ENCODE data around the gene FOSB. TPM values are rescaled to one million over a fixed set of nuclear protein-coding genes. Genes with fewer than 3 reads are reported as not detected.

The FOSB gene
- total RNA-seq, 1 experiment from 2014 or later, result 2.3 TPM

DNA sequence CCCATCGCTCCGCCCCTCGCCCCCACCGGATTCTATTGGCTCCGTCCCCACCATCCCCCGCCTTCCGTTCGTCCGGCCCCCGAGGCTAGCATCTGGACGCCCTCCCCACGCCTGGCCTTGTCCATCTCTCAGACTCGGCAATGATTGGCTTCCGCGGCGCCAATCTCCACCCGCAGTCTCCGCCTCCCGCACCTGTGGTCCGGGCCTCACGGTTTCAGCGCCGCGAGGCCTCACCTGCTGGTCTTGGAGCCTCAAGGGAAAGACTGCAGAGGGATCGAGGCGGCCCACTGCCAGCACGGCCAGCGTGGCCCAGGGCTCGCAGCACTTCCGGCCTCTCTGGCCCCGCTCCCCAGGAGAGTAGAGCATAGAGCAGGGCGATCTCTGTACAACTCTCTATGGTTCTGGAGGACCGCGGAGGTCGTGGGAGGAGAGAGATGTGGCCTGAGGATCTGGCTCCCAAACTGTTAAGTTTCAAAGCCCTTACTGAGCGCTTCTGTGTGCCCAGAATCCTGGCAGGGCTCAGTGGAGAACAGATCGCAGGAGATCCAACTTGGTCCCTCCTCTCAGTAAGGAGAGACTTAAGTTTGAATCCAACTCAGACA lies 44.1 kb upstream of the FOSB start, which contains the start of gene ERCC1 (continued):
- TF ChIP-seq, protein P1, sequence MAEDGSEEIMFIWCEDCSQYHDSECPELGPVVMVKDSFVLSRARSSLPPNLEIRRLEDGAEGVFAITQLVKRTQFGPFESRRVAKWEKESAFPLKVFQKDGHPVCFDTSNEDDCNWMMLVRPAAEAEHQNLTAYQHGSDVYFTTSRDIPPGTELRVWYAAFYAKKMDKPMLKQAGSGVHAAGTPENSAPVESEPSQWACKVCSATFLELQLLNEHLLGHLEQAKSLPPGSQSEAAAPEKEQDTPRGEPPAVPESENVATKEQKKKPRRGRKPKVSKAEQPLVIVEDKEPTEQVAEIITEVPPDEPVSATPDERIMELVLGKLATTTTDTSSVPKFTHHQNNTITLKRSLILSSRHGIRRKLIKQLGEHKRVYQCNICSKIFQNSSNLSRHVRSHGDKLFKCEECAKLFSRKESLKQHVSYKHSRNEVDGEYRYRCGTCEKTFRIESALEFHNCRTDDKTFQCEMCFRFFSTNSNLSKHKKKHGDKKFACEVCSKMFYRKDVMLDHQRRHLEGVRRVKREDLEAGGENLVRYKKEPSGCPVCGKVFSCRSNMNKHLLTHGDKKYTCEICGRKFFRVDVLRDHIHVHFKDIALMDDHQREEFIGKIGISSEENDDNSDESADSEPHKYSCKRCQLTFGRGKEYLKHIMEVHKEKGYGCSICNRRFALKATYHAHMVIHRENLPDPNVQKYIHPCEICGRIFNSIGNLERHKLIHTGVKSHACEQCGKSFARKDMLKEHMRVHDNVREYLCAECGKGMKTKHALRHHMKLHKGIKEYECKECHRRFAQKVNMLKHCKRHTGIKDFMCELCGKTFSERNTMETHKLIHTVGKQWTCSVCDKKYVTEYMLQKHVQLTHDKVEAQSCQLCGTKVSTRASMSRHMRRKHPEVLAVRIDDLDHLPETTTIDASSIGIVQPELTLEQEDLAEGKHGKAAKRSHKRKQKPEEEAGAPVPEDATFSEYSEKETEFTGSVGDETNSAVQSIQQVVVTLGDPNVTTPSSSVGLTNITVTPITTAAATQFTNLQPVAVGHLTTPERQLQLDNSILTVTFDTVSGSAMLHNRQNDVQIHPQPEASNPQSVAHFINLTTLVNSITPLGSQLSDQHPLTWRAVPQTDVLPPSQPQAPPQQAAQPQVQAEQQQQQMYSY (CRISPR knock-in tag; IDR thresholded peaks at IDR 0.05), result no peak
- no peak for TF ChIP-seq KAT7 (CRISPR knock-in tag; IDR thresholded peaks at IDR 0.05; ENCODE audit: borderline replicate concordance)
- TF ChIP-seq ZNF232 (CRISPR knock-in tag; IDR thresholded peaks at IDR 0.05), result no peak
- TF ChIP-seq, protein P2, sequence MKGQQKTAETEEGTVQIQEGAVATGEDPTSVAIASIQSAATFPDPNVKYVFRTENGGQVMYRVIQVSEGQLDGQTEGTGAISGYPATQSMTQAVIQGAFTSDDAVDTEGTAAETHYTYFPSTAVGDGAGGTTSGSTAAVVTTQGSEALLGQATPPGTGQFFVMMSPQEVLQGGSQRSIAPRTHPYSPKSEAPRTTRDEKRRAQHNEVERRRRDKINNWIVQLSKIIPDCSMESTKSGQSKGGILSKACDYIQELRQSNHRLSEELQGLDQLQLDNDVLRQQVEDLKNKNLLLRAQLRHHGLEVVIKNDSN (CRISPR knock-in tag; IDR thresholded peaks at IDR 0.05), result peak; percentile 41; the same call in 1 of the 2 replicates
- TF ChIP-seq, protein P3, sequence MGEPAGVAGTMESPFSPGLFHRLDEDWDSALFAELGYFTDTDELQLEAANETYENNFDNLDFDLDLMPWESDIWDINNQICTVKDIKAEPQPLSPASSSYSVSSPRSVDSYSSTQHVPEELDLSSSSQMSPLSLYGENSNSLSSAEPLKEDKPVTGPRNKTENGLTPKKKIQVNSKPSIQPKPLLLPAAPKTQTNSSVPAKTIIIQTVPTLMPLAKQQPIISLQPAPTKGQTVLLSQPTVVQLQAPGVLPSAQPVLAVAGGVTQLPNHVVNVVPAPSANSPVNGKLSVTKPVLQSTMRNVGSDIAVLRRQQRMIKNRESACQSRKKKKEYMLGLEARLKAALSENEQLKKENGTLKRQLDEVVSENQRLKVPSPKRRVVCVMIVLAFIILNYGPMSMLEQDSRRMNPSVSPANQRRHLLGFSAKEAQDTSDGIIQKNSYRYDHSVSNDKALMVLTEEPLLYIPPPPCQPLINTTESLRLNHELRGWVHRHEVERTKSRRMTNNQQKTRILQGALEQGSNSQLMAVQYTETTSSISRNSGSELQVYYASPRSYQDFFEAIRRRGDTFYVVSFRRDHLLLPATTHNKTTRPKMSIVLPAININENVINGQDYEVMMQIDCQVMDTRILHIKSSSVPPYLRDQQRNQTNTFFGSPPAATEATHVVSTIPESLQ (CRISPR knock-in tag; IDR thresholded peaks at IDR 0.05), result no peak
- no peak for TF ChIP-seq RELA (CRISPR knock-in tag; IDR thresholded peaks at IDR 0.05; ENCODE audit: borderline replicate concordance)
- no peak for TF ChIP-seq RORB (CRISPR knock-in tag; IDR thresholded peaks at IDR 0.05)
- TF ChIP-seq, protein P4, sequence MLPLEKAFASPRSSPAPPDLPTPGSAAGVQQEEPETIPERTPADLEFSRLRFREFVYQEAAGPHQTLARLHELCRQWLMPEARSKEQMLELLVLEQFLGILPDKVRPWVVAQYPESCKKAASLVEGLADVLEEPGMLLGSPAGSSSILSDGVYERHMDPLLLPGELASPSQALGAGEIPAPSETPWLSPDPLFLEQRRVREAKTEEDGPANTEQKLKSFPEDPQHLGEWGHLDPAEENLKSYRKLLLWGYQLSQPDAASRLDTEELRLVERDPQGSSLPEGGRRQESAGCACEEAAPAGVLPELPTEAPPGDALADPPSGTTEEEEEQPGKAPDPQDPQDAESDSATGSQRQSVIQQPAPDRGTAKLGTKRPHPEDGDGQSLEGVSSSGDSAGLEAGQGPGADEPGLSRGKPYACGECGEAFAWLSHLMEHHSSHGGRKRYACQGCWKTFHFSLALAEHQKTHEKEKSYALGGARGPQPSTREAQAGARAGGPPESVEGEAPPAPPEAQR (CRISPR knock-in tag; IDR thresholded peaks at IDR 0.05), result no peak
- TF ChIP-seq, protein P5, sequence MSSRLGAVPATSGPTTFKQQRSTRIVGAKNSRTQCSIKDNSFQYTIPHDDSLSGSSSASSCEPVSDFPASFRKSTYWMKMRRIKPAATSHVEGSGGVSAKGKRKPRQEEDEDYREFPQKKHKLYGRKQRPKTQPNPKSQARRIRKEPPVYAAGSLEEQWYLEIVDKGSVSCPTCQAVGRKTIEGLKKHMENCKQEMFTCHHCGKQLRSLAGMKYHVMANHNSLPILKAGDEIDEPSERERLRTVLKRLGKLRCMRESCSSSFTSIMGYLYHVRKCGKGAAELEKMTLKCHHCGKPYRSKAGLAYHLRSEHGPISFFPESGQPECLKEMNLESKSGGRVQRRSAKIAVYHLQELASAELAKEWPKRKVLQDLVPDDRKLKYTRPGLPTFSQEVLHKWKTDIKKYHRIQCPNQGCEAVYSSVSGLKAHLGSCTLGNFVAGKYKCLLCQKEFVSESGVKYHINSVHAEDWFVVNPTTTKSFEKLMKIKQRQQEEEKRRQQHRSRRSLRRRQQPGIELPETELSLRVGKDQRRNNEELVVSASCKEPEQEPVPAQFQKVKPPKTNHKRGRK (CRISPR knock-in tag; IDR thresholded peaks at IDR 0.05; ENCODE audit: borderline replicate concordance), result no peak
- TF ChIP-seq PRRX2 (CRISPR knock-in tag; IDR thresholded peaks at IDR 0.05), result no peak
- no peak for TF ChIP-seq JUN (CRISPR knock-in tag; IDR thresholded peaks at IDR 0.05)
- no peak for TF ChIP-seq ZNF219 (CRISPR knock-in tag; IDR thresholded peaks at IDR 0.05; ENCODE audit: borderline replicate concordance)
- 0 out of 2 replicates have a peak, but pooled peaks have one; percentile 67 for TF ChIP-seq TEAD1 (CRISPR knock-in tag; IDR thresholded peaks at IDR 0.05)
- no peak for TF ChIP-seq NFATC4 (CRISPR knock-in tag; IDR thresholded peaks at IDR 0.05)
- TF ChIP-seq, protein P6, sequence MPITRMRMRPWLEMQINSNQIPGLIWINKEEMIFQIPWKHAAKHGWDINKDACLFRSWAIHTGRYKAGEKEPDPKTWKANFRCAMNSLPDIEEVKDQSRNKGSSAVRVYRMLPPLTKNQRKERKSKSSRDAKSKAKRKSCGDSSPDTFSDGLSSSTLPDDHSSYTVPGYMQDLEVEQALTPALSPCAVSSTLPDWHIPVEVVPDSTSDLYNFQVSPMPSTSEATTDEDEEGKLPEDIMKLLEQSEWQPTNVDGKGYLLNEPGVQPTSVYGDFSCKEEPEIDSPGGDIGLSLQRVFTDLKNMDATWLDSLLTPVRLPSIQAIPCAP (CRISPR knock-in tag; IDR thresholded peaks at IDR 0.05), result no peak
- no peak for TF ChIP-seq ZNF423 (CRISPR knock-in tag; IDR thresholded peaks at IDR 0.05)
- TF ChIP-seq, protein P7, sequence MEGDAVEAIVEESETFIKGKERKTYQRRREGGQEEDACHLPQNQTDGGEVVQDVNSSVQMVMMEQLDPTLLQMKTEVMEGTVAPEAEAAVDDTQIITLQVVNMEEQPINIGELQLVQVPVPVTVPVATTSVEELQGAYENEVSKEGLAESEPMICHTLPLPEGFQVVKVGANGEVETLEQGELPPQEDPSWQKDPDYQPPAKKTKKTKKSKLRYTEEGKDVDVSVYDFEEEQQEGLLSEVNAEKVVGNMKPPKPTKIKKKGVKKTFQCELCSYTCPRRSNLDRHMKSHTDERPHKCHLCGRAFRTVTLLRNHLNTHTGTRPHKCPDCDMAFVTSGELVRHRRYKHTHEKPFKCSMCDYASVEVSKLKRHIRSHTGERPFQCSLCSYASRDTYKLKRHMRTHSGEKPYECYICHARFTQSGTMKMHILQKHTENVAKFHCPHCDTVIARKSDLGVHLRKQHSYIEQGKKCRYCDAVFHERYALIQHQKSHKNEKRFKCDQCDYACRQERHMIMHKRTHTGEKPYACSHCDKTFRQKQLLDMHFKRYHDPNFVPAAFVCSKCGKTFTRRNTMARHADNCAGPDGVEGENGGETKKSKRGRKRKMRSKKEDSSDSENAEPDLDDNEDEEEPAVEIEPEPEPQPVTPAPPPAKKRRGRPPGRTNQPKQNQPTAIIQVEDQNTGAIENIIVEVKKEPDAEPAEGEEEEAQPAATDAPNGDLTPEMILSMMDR (IDR thresholded peaks at IDR 0.05), result no peak
- no peak for TF ChIP-seq NR1H2 (CRISPR knock-in tag; IDR thresholded peaks at IDR 0.05)
- TF ChIP-seq, protein P8, sequence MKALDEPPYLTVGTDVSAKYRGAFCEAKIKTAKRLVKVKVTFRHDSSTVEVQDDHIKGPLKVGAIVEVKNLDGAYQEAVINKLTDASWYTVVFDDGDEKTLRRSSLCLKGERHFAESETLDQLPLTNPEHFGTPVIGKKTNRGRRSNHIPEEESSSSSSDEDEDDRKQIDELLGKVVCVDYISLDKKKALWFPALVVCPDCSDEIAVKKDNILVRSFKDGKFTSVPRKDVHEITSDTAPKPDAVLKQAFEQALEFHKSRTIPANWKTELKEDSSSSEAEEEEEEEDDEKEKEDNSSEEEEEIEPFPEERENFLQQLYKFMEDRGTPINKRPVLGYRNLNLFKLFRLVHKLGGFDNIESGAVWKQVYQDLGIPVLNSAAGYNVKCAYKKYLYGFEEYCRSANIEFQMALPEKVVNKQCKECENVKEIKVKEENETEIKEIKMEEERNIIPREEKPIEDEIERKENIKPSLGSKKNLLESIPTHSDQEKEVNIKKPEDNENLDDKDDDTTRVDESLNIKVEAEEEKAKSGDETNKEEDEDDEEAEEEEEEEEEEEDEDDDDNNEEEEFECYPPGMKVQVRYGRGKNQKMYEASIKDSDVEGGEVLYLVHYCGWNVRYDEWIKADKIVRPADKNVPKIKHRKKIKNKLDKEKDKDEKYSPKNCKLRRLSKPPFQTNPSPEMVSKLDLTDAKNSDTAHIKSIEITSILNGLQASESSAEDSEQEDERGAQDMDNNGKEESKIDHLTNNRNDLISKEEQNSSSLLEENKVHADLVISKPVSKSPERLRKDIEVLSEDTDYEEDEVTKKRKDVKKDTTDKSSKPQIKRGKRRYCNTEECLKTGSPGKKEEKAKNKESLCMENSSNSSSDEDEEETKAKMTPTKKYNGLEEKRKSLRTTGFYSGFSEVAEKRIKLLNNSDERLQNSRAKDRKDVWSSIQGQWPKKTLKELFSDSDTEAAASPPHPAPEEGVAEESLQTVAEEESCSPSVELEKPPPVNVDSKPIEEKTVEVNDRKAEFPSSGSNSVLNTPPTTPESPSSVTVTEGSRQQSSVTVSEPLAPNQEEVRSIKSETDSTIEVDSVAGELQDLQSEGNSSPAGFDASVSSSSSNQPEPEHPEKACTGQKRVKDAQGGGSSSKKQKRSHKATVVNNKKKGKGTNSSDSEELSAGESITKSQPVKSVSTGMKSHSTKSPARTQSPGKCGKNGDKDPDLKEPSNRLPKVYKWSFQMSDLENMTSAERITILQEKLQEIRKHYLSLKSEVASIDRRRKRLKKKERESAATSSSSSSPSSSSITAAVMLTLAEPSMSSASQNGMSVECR (CRISPR knock-in tag; IDR thresholded peaks at IDR 0.05; ENCODE audit: borderline replicate concordance), result 0 out of 2 replicates have a peak, but pooled peaks have one; percentile 36
- peak; percentile 92; the same call in 1 of the 2 replicates for TF ChIP-seq FOXP1 (CRISPR knock-in tag; IDR thresholded peaks at IDR 0.05; ENCODE audit: borderline replicate concordance)
- no peak for TF ChIP-seq CREM (CRISPR knock-in tag; IDR thresholded peaks at IDR 0.05)
- no peak for TF ChIP-seq ZNF317 (CRISPR knock-in tag; IDR thresholded peaks at IDR 0.05; ENCODE audit: borderline replicate concordance, low read depth)
